Transverse colon (tissue), 4 donors: ENCODE measurements around the gene CNTN5. TPM values are rescaled to one million over a fixed set of nuclear protein-coding genes. Genes with fewer than 3 reads are reported as not detected.

ENCODE experiments used
- DNase-seq: peaks from one replicate; pipeline ENCODE4 v3.0.0-alpha.2; 2019
- H3K27ac ChIP-seq, 4 donors: fragments of 200-600 bp; sonication (generic); 2 replicates each; pipeline ENCODE4 v1.5.1; 2016 to 2018; ENCODE audit warnings: inconsistent platforms in 4 of 4
- H3K27me3 ChIP-seq: fragments of 200-600 bp; sonication (generic); 2 replicates; pipeline ENCODE4 v1.5.1; 2017; ENCODE audit warnings: inconsistent platforms
- H3K36me3 ChIP-seq, 4 donors: fragments of 200-600 bp; sonication (generic); 2 replicates each; pipeline ENCODE4 v1.5.1; 2017 to 2019; ENCODE audit warnings: inconsistent platforms in 4 of 4
- H3K4me1 ChIP-seq, 4 donors: fragments of 200-600 bp; sonication (generic); 2 replicates each; pipeline ENCODE4 v1.5.1; 2017 to 2020; ENCODE audit warnings: inconsistent platforms in 4 of 4
- H3K4me3 ChIP-seq, 4 donors: fragments of 200-600 bp; sonication (generic); 1 replicate in 1 of 4; 2 replicates in 3 of 4; pipeline versions ENCODE4 v1.5.1 to v1.6.1; 2017 to 2019; ENCODE audit warnings: inconsistent platforms in 4 of 4
- H3K9me3 ChIP-seq, 2 donors: fragments of 200-600 bp; sonication (generic); 2 replicates each; pipeline ENCODE4 v1.5.1; 2017 to 2019; ENCODE audit warnings: inconsistent platforms in 2 of 2
- CTCF ChIP-seq, 5 experiments: fragments of 200-600 bp in 3 of 5; fragments of 450-650 bp in 2 of 5; sonication (generic) in 3 of 5; IDR thresholded peaks; 1 replicate in 2 of 5; 2 replicates in 3 of 5; pipeline ENCODE4 v1.5.1; 2016 to 2017; ENCODE audit warnings: antibody characterized with exemption in 5 of 5, inconsistent platforms in 3 of 5, mild to moderate bottlenecking in 2 of 5, moderate library complexity in 1 of 5
- EP300 ChIP-seq: sonication (generic); formaldehyde crosslinking; IDR thresholded peaks from one replicate; pipeline ENCODE4 v1.6.1; 2017; ENCODE audit warnings: antibody characterized with exemption, low read depth
- POLR2A ChIP-seq: fragments of 450-650 bp; IDR thresholded peaks from one replicate; pipeline ENCODE4 v1.6.1; 2016; ENCODE audit warnings: antibody characterized with exemption, mild to moderate bottlenecking, moderate library complexity
- POLR2AphosphoS5 ChIP-seq, 3 donors: sonication (generic); formaldehyde crosslinking; IDR thresholded peaks; one replicate each; pipeline ENCODE4 v1.6.1; 2016; ENCODE audit warnings: antibody characterized with exemption in 3 of 3
- WGBS, 2 donors: methylation state at CpG; one replicate each; pipeline ENCODE4 v1.1.5; 2018; ENCODE audit warnings: low coverage in 1 of 2; 5-methylcytosine and 5-hydroxymethylcytosine counted together
- in situ Hi-C, 4 donors: fragments of 200-750 bp; cut with MboI; loops; one replicate each; pipeline versions ENCODE4 v1.15.0 to v1.15.1; 2017; ENCODE audit warnings: low sequenced_read_pairs in 3 of 4, low pct_ligation_motif_present in 1 of 4, low pct_unique_long_range_greater_than_20kb in 1 of 4
- intact Hi-C: fragments of 100-400 bp; cut with DNase I; formaldehyde crosslinking; loops from one replicate; pipeline ENCODE4 v1.15.1; 2023; ENCODE audit warnings: low total_unique reads
- total RNA-seq, 4 donors: library from RNA; depleted of rRNA; stranded (reverse); fragments of >200 nt; gene quantifications; one replicate each; pipeline ENCODE4 v1.1.0, GENCODE V29; 2016

The CNTN5 gene
- total RNA-seq, 4 donors from 2014 or later: 0.14 TPM; not detected in 3

- 70 to 79% methylated on average over 2 of the region's 2 CpGs for WGBS, 2 donors
- Histone ChIP-seq H3K4me1 (no peaks in the 10 kb centered on the region), H3K27ac (no peak overlapping the region), H3K27me3 (no peaks in the 10 kb centered on the region), H3K4me3 (no peak overlapping the region), H3K9me3 (no peaks in the 10 kb centered on the region), H3K36me3 (no peaks in the 10 kb centered on the region)
- TF ChIP-seq EP300 (no peak), CTCF (IDR thresholded peaks at IDR 0.05) (no peak), POLR2A (no peak), POLR2AphosphoS5 (IDR thresholded peaks at IDR 0.05) (no peak)
- in situ Hi-C loops: no loop called here
- no peak for DNase-seq
- intact Hi-C loops: no loop called here
Measured at GRCh38 chr11:99068832-99069231, 48.1 kb downstream of the CNTN5 start.

- Histone ChIP-seq H3K4me3 (peak overlapping the region in 3 of 4 donors; percentile 17 to 37 (median 24)), H3K4me1 (no peaks in the 10 kb centered on the region), H3K27me3 (no peaks in the 10 kb centered on the region), H3K27ac (no peak overlapping the region), H3K9me3 (no peaks in the 10 kb centered on the region), H3K36me3 (no peaks in the 10 kb centered on the region)
- no peak for TF ChIP-seq EP300
- TF ChIP-seq POLR2AphosphoS5 (IDR thresholded peaks at IDR 0.05): no peak
- no peak for TF ChIP-seq CTCF (IDR thresholded peaks at IDR 0.05)
- no peak for TF ChIP-seq POLR2A
- DNase-seq: peak; percentile 12
- intact Hi-C loops (no loop called here), in situ Hi-C loops (no loop called here)
- 9 to 13% methylated on average over 4 to 8 of the region's 8 CpGs for WGBS, 2 donors
Measured at GRCh38 chr11:99069856-99070444, 49.2 kb downstream of the CNTN5 start.

DNA sequence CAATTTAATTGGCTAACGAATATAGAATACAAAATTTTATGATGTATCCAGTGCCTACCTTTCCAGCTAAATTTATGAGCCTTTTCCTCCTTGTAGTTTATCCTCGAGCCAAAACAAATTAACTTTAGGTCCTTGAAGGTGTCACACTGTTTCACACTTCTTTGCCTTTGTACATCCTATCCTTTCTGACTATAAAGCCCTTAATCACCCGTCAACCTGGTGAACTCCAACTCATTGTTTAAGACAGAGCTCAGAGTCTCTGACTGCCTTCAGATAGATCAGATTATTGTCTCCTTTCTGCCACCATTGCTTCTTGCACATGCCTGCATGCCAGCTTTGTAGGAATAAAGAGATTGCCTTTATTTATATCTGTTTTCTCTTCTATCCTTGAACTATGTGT, 58.8 kb downstream of the CNTN5 start:
- in situ Hi-C loops: no loop called here
- Histone ChIP-seq H3K27me3 (no peaks in the 10 kb centered on the region), H3K36me3 (no peaks in the 10 kb centered on the region), H3K4me3 (no peak overlapping the region), H3K27ac (no peak overlapping the region), H3K4me1 (no peaks in the 10 kb centered on the region), H3K9me3 (no peaks in the 10 kb centered on the region)
- DNase-seq: no peak
- TF ChIP-seq CTCF (IDR thresholded peaks at IDR 0.05) (no peak), POLR2A (no peak), POLR2AphosphoS5 (IDR thresholded peaks at IDR 0.05) (no peak), EP300 (no peak)
- WGBS, 2 donors: 21 to 36% methylated on average over 3 of the region's 3 CpGs
- intact Hi-C loops: no loop called here

DNA sequence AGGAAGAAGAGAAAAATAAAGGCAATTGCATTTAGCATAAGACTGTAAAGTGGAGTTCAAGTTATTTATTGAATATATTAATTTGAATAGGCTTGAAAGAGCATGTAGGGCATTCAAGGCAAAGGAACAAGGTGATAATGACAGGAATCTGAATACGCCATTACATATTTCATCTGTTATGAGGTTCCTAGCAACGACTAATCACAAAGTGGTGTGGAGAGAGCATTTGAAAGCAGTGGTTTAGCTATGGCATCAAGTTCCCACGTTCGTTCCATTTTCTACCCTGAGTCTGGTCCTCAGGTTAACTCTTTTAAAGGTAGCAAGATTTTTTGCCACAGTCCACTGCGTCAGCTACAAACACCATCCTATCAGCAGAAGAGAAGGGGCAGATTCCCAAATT, 59.4 kb downstream of the CNTN5 start:
- no peak overlapping the region for H3K27ac ChIP-seq
- intact Hi-C loops (no loop called here), in situ Hi-C loops (no loop called here)
- no peak overlapping the region for H3K4me3 ChIP-seq
- no peaks in the 10 kb centered on the region for H3K4me1 ChIP-seq
- H3K27me3 ChIP-seq: no peaks in the 10 kb centered on the region
- TF ChIP-seq POLR2A (no peak), CTCF (IDR thresholded peaks at IDR 0.05) (no peak), POLR2AphosphoS5 (IDR thresholded peaks at IDR 0.05) (no peak), EP300 (no peak)
- no peak for DNase-seq
- H3K36me3 ChIP-seq: no peaks in the 10 kb centered on the region
- WGBS, 2 donors: 83 to 85% methylated on average over 4 to 5 of the region's 5 CpGs
- H3K9me3 ChIP-seq: no peaks in the 10 kb centered on the region
